Activated T-cell treated with anti-CD3 and anti-CD28 coated beads for 48 hours (primary cell): ENCODE data around the gene OLFM4.
"Not testable (repeated sequence)": the region's sequence is repeated elsewhere in the genome, so short reads cannot be mapped to it uniquely, and the experiment has no call there.

Source experiments
- DNase-seq: peaks from one replicate; pipeline ENCODE4 v3.0.0-alpha.2; 2020; ENCODE audit warnings: low read depth

The OLFM4 gene

DNA sequence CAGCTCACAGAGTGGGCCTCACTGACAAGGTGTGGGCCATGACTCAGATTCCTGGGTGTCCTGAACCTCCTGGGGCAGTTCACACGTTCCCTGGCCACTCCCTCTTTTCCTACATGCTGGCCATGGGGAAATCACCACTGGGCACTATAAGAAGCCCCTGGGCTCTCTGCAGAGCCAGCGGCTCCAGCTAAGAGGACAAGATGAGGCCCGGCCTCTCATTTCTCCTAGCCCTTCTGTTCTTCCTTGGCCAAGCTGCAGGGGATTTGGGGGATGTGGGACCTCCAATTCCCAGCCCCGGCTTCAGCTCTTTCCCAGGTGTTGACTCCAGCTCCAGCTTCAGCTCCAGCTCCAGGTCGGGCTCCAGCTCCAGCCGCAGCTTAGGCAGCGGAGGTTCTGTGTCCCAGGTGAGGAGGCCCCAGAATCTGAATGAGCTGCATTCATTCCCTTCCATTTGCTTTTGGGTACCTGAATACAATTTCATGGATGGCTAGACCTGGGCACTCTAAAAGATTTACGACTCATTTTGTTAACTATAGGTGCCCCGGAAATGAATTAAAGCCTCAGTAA lies at the start of gene OLFM4:
Gene OLFM4, plus strand, starts transcription at position 177 of the 567 bp plus-strand sequence. Its CDS starts 24 bp downstream, at position 201.
- DNase-seq: no peak

DNA sequence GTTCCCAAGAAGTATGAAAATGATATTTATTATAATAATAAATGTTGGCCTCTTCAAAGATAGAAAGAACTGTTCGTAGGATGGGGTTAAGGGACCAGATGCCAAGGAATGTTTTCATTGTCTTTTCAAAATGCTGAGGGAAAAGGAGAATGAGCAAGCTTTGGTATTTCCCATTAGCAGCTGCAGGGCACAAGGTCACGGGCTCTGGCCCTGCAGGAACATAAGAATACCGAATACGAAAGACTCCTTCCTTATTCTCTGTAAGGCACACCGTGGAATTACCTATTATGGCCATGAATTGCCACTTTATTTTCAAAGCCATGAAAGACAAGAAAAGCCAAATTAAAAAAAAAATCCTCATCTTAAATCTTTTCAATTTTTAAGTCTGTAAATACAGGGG lies 49.6 kb upstream of the OLFM4 start:
- DNase-seq: no peak

DNA sequence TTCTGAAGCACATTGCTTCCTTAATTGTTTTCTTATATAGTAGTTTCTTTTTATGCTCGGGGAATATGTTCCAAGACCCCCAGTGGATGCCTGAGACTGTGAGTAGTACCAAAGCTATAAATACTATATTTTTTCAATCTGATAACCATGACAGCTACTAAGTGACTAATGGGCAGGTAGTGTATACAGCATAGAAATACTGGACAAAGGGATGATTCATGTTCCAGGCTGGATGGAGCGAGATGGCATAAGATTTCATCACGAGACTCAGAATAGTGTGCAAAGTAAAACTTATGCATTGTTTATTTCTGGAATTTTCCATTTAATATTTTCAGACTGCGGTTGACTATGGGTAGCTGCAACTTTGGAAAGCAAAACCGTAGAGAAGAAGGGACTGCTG lies 47.9 kb upstream of the OLFM4 start:
- no peak for DNase-seq

GRCh38 chr13:52983836-52984235 lies 44.8 kb upstream of the OLFM4 start:
- DNase-seq: no peak

- no peak for DNase-seq
These were observed 43.7 kb upstream of the OLFM4 start for GRCh38 chr13:52984881-52985363.

DNA sequence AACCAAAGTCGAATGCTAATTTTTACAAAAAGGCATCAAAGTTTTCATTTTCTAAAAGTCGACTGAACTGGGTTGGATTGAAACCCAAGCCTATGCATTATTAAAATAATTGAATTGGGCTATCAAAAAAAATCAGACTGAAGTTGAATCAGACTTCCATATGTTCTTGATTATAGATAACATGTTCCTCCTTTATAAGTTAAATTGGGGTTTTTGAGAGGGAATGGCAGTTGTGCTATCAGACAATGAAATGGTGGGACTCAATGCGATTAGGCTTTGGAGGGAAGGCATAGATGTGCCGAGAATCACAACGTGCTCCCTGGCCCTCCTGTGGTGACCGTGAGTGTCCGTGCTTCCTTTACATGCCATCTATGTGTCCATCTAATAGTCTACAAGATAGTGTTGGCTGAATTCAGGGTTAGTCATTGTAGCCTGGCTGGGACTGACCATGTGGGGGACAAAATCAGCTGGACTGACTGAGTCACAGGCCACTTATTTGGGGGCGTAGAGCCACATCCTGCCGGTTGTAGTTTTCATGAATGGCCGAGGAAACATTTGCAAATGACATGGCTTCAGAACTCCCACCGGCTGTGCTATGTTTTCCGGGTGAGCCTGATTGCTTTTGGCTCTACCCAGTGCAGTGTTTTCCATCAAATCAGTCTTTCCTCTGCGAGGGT lies 37.1 kb upstream of the OLFM4 start:
- no peak for DNase-seq

DNA sequence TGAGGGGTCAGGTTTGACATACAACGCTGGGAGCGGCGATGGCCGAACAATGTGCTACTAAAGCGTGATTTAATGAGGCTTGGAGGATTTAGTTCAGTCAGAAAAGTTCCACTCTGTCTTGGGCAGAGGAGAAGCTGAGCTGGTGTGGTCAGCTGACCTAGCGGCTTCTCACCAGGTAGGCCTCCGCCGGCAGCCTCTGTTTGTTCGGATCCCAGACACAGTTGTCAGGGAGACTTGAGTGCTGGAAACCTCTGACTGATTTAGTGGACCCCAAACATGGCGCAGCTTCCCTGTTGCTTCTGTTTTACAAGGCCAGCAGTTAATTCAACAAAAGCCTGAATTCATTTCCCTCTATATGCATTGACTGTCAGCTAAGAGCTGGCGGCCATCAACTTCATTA lies 36.5 kb upstream of the OLFM4 start:
- DNase-seq: no peak

GRCh38 chr13:52994051-52994450 lies 34.6 kb upstream of the OLFM4 start:
- no peak for DNase-seq

GRCh38 chr13:52994865-52995264 lies 33.7 kb upstream of the OLFM4 start:
- DNase-seq: no peak

DNA sequence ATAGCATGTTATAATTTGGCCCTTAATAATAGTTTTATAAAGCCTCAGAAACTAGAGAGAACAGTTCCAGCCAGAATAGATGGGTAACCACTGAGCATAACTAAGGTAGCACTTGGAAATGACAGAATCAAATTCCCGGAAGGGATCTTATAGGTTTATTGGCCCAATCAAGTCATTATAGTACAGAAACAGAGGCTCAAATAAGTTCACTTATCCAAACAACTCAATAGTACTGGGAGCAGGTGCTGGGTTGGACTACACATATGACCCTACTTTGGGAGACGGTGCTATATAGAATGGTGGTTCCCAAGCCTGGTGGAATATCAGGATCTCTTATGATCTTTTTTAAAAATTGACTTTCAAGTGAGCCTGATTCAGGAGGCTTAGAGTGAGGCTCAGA lies 32.7 kb upstream of the OLFM4 start:
- no peak for DNase-seq

DNA sequence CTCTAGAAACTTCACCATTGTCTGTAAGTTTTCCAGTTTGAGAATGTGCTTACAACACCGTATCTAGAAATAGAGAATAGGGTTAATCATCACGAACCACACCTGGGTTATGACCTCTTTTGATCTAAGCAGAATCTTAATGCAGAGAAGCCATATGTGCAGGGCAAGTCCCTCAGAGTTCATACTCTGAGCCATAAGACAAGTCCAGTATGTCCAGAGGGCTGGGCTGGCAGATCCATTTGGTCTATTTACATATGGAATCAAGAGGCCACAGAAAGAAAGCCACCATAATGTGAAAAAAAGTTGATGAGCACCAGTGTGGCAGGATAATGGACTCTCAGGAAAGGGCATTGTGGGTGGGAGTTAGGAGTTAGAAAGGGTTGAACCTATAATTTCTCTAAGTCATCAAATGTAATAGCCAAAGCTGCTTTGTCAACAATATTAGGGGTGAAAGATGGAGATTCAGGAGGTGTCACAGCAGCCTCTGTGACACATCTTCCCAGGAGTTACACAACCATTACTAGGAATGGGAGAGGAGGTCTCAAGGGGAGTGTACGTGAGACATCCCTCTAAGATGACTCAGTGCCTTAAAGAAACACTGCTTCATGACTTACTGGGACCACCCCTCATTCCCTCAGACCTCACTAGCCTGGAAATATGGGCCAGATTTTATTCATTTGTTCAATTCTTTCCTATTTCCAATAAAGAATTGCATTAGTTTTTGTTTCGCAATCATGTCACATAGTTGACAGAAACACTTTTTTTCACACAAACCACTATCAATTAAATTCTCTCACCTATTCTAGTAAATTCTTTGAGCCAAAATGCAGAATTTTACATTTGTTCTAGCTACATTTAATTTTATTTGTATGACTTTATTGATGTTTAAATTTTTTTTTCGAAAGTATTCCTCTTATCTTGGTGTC lies 30.4 kb upstream of the OLFM4 start:
- no peak for DNase-seq

DNA sequence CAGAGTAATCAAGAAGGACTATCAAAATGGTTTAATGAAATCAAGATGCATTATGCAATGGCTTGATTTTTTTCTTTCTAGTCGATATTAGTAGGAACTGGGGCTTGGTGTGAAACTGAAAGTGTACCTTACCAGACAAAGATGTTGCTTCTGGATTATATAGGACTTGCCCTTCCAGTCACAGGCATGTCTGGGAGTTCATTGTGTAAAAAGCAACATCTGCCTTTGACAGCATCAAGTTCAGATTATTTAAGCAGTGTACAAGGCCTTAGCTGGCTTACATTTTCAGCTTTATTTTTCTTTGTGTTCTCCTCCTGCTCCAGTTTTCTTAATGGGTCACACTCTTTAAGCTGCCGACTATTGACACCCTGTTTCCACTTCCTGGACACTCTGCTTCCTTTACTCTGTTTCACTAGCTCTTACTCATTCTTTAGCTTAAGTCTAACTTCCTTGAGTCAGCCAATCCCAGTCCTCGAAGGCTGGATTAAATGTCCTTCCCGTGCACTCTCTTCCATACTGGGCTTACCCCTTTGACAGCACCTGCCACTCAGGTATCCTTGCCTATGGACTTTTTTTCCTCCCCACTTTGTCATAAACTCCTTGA lies 29.4 kb upstream of the OLFM4 start:
- no peak for DNase-seq

GRCh38 chr13:53001444-53002225 lies 27.0 kb upstream of the OLFM4 start:
- DNase-seq: no peak

- DNase-seq: no peak
These were observed 24.0 kb upstream of the OLFM4 start for GRCh38 chr13:53004573-53004972.

DNA sequence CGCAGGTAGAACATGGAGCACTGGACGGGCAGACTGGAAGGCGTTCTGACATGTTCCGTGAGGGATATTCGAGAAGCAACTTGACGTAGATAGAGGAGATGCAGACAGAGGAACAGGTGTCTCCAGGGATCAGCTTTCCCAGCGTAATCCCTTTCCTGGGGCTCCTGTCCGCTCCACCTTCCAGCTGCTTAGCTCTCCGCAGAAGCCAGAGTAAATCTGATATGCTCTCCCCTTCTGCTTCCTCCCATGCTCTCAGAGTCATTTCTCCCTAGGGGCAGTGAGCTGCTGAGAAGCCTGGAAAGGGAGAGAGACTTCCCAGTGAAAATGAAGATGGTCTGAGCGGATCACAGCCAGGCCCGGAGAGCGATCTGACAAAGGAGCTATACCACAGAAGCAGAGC lies 23.0 kb upstream of the OLFM4 start:
- DNase-seq: no peak

- no peak for DNase-seq
These were observed 20.7 kb upstream of the OLFM4 start for GRCh38 chr13:53007872-53008271.

- DNase-seq: no peak
These were observed 18.1 kb upstream of the OLFM4 start for GRCh38 chr13:53010374-53011105.

DNA sequence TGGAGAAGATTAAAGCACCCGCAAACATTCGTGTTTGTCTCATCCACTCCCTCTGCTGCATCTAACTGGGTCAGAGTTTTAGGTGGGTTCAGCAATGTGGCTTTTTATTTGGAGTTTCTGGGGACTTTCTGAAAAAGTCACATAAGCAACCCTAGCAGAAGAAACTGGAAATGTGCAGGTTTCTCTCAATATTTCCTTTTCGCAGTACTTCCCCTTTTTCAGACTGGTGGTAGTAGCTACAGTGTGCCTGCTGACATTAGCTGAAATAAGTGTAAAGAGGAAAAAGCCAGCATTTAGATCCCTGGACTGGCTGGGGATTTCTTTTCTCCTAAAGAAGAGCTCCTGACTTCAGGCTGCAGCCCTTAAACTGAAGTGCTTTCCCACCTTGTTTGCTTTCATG lies 15.9 kb upstream of the OLFM4 start:
- no peak for DNase-seq

GRCh38 chr13:53013113-53013512 lies 15.5 kb upstream of the OLFM4 start:
- no peak for DNase-seq

DNA sequence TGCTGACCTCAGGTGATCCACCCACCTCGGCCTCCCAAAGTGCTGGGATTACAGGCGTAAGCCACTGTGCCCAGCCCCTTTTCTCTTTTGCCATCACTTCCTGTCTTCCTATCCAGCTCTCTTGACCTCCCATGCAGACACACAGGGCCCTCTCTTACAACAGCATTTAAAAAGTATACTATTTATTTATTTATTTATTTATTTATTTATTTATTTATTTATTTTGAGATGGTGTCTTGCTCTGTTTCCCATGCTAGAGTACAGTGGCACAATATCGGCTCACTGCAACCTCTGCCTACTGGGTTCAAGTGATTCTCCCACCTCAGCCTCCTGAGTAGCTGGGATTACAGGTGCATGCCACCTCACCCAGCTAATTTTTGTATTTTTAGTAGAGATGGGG lies 14.6 kb upstream of the OLFM4 start:
- DNase-seq: not testable (repeated sequence)
